Measurements from ENCODE around the gene LRCOL1. TPM values are rescaled to one million over a fixed set of nuclear protein-coding genes. Genes with fewer than 3 reads are reported as not detected.

LRCOL1 gene
- total RNA-seq, 4 donors from 2014 or later, result not detected

DNA sequence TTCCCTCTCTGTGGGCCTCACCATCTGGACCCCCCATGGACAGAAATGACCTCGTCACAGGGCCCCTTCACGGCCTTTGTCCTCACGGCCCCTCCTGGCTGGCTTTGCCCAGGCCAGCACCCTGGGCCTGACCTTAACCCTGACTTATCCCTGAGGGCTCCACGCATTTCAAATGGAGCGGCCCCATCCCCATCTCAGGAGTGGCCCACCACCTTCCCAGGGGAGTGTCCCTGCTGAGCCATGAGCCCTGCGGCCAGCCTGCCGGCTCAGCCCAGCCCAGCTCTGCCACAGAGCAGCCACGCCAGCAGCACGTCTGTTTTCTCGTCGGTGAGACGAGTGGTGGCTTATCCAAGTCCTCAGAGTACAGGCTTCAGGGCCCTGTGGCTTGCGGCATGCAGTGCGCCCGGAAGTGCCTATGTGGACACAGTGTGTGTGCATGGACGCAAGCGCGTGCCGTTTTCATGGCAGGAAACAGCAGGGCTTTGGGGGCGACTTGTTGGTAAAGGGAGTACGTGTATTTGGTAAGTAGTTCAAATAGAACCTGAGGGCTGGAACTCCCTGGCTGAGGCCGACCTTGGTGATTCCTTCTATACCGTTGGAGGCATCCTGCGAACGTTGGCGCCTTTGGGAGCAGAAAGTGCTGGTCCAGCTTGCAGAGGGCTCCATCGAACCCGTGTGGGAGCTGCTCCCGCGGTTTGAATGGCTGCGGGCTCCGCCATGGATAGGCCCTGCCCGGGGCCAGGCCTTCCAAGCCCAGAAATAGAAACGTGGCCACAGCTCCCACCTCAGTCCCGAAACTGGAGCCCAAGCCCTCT is 52.1 kb downstream of the LRCOL1 start:
- ATAC-seq (ENCODE audit: low FRiP score) (no peak), DNase-seq (ENCODE audit: low spot score) (no peak)
- TF ChIP-seq, protein P1, sequence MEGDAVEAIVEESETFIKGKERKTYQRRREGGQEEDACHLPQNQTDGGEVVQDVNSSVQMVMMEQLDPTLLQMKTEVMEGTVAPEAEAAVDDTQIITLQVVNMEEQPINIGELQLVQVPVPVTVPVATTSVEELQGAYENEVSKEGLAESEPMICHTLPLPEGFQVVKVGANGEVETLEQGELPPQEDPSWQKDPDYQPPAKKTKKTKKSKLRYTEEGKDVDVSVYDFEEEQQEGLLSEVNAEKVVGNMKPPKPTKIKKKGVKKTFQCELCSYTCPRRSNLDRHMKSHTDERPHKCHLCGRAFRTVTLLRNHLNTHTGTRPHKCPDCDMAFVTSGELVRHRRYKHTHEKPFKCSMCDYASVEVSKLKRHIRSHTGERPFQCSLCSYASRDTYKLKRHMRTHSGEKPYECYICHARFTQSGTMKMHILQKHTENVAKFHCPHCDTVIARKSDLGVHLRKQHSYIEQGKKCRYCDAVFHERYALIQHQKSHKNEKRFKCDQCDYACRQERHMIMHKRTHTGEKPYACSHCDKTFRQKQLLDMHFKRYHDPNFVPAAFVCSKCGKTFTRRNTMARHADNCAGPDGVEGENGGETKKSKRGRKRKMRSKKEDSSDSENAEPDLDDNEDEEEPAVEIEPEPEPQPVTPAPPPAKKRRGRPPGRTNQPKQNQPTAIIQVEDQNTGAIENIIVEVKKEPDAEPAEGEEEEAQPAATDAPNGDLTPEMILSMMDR (IDR thresholded peaks at IDR 0.05), result no peak

DNA sequence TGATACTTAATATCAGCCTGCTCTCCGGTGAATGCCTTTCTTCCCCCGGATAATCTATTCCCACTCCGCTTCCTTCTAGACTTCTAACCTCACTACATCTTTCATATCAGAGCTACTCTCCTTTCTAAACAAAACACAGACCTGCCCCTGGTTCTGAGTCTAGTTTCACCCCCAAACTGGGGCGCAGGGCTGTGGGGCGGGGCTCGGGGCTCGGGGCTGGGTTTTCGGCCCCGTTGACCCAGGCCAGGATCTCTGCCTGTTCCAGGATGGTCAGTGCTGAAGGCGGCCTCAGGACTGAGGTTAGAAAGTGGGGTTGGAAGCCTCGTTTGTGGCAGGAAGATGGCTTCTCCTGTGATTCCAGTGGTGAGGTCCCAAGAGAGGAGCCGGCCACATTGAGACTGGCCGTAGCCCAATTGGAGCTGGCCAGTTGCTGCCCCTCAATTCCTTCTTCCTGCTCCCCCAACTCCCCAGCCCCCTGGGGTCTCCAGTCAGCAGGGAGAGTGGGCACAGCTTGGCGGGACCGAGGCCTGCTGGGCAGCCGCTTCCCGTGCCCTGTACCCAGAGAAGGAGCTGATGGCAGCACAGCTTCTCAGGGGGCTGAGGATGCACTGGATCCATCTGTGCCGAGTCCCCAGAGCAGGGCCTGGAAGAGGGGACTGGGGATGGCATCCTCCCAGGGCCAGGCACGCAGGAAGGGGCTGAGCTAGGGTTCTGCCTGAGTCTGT is 52.9 kb downstream of the LRCOL1 start:
- DNase-seq (ENCODE audit: low spot score) (no peak), ATAC-seq (ENCODE audit: low FRiP score) (no peak)
- TF ChIP-seq, protein P1 (IDR thresholded peaks at IDR 0.05), result no peak

DNA sequence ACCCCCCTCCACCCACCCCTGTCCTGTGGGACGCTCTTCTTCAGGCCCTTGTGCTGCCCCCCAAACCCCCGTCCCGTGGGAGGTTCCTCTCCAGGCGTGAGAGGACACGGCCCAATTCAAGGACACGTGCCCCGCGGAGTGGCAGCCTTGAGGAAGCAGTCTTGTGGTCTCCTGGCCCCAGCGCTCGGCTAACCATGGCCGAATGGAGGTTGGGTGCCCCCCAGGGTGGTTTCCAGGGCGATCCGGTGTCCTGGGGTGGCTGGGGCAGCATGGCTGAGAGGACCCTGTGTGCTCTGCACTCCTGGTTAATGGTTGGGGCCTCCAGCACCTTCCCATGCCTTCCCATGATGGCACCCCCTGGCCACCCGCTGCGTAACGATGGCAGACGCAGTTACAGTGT is 53.6 kb downstream of the LRCOL1 start:
- no peak for ATAC-seq (ENCODE audit: low FRiP score)
- TF ChIP-seq, protein P1 (IDR thresholded peaks at IDR 0.05), result no peak
- no peak for DNase-seq (ENCODE audit: low spot score)

DNA sequence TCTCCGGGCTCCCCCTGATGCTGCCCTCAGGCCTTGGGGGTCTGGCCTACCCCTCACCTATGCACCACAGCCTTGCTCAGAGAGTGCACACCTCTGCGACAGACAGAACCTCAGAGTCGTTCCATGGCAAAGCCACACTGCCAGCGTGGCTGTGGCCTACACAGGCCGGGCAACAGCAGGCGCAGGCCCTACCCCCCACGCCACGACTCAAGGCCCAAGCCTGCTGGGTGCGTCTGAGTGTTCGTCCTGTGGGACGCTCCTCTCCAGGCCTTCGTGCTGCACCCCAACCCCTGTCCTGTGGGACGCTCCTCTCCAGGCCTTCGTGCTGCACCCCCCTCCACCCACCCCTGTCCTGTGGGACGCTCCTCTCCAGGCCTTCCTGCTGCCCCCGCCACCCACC is 54.2 kb downstream of the LRCOL1 start:
- TF ChIP-seq, protein P1 (IDR thresholded peaks at IDR 0.05), result no peak
- DNase-seq (ENCODE audit: low spot score), result no peak

DNA sequence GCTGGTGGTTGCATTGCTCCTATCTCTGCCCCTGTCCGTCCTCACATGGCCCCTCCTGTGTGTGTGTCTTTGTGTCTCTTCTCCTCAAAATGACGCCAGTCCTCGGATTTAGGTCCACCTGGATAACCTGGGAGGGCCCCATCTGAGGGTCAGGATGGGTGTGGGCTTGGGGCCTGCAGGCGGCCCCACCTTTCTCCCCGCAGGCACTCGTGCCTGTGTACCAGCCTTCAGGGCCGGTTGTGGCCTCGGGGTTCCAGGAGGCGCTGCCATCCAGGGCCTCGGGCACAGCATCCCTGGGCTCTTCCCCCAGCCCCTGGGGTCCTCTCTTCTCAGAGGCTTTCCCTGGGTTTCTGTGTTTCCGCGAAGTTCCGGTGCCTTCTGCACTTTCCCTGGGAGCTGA is 54.7 kb downstream of the LRCOL1 start:
- DNase-seq (ENCODE audit: low spot score), result no peak
- ATAC-seq (ENCODE audit: low FRiP score), result no peak
- TF ChIP-seq, protein P1 (IDR thresholded peaks at IDR 0.05), result no peak

More for the DNA sequence above, 54.2 kb downstream of the LRCOL1 start:
- no peak for ATAC-seq (ENCODE audit: low FRiP score)

DNA sequence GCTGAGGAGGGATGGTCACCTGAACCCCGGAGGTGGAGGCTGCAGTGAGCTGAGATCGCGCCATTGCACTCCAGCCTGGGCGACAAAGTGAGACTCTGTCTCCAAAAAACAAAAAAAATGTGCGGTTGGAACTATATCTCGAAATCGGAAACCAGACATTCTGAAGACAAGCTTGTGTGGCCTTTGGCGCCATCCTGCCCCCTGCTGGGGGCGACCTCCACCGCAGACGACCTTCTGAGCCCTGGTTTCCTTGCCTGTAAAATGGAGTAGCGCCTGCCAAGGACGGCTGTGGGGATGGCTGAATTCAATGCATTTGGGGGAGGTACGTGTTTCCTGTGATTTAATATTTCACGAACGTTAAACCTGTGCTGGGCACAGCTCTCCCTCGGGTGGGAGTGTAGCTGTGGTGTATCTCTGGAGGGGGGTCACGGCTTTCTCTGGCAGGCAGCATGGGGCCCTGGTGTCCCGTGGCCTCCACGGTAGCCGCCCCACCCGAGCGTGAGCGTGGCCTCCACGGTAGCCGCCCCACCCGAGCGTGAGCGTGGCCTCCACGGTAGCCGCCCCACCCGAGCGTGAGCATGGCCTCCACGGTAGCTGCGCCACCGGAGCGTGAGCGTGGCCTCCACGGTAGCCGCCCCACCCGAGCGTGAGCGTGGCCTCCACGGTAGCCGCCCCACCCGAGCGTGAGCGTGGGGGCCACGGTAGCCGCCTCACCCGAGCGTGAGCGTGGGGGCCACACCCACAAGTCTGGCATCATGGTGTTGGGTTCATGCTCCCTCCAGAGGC is 55.3 kb downstream of the LRCOL1 start:
- TF ChIP-seq, protein P1 (IDR thresholded peaks at IDR 0.05), result no peak
- DNase-seq (ENCODE audit: low spot score) (no peak), ATAC-seq (ENCODE audit: low FRiP score) (no peak)

Small RNAs within 50 kb of the gene (small RNA-seq; reads per million reads assigned to genes)
- gene MIR6763, result not detected

Other genes with a start within 250 kb of the LRCOL1 start
- gene FBRSL1, start 120.4 kb downstream of the LRCOL1 start, total RNA-seq, result 10 to 100 TPM in 2 of 4 donors, 1 to 10 TPM in 2; 5.9 to 16.0 (median 9.4) TPM
- 1 to 10 TPM in 1 of 4 donors, under 1 TPM in 1, not detected in 2; 0.74 to 2.8 TPM for gene P2RX2, start 8.2 kb upstream of the LRCOL1 start, total RNA-seq
- 10 to 100 TPM; 15.8 to 60.8 (median 27.1) TPM for gene POLE, start 76.8 kb upstream of the LRCOL1 start, total RNA-seq
- gene PXMP2, start 77.0 kb upstream of the LRCOL1 start, total RNA-seq, result 10 to 100 TPM; 22.6 to 91.4 (median 31.9) TPM
- gene PGAM5, start 100.3 kb upstream of the LRCOL1 start, total RNA-seq, result 10 to 100 TPM; 15.1 to 34.2 (median 19.3) TPM
- 100 to 1,000 TPM in 1 of 4 donors, 10 to 100 TPM in 3; 69.0 to 187 (median 76.7) TPM for gene ANKLE2, start 151.2 kb upstream of the LRCOL1 start, total RNA-seq
- 100 to 1,000 TPM in 1 of 4 donors, 10 to 100 TPM in 3; 55.0 to 136 (median 72.5) TPM for gene GOLGA3, start 218.3 kb upstream of the LRCOL1 start, total RNA-seq

Measured in omental fat pad (tissue), 4 donors.